GM19463 (cell line): ENCODE data around the gene KLF15.

Experiments
- ATAC-seq: cut with Tn5 transposase; IDR thresholded peaks from one replicate; pipeline ENCODE4 v1.9.1; 2021; ENCODE audit warnings: mild to moderate bottlenecking, moderate library complexity; ENCODE audit not compliant: unreplicated experiment

The KLF15 gene

GRCh38 chr3:126389794-126390146, 32.6 kb upstream of the KLF15 start:
- no peak for ATAC-seq

- peak; percentile 90 for ATAC-seq
Measured at GRCh38 chr3:126389112-126389793, 32.0 kb upstream of the KLF15 start.

GRCh38 chr3:126381966-126382365, 24.8 kb upstream of the KLF15 start:
- ATAC-seq: no peak

GRCh38 chr3:126380011-126380768, 23.0 kb upstream of the KLF15 start:
- ATAC-seq: no peak

GRCh38 chr3:126378341-126378751, 21.1 kb upstream of the KLF15 start:
- no peak for ATAC-seq

GRCh38 chr3:126377211-126377610, 20.0 kb upstream of the KLF15 start:
- no peak for ATAC-seq

- ATAC-seq: no peak
Measured at GRCh38 chr3:126376444-126376843, 19.2 kb upstream of the KLF15 start.

- ATAC-seq: no peak
Measured at GRCh38 chr3:126375835-126376331, 18.7 kb upstream of the KLF15 start.

GRCh38 chr3:126373682-126374601, 16.7 kb upstream of the KLF15 start:
- no peak for ATAC-seq

- ATAC-seq: no peak
Measured at GRCh38 chr3:126373146-126373613, 16.0 kb upstream of the KLF15 start.

GRCh38 chr3:126372413-126373145, 15.4 kb upstream of the KLF15 start:
- no peak for ATAC-seq

- no peak for ATAC-seq
Measured at GRCh38 chr3:126371096-126371705, 14.0 kb upstream of the KLF15 start.

- no peak for ATAC-seq
Measured at GRCh38 chr3:126370606-126371005, 13.4 kb upstream of the KLF15 start.

- no peak for ATAC-seq
Measured at GRCh38 chr3:126370055-126370454, 12.8 kb upstream of the KLF15 start.

GRCh38 chr3:126369490-126369889, 12.3 kb upstream of the KLF15 start:
- no peak for ATAC-seq

GRCh38 chr3:126367316-126367805, 10.2 kb upstream of the KLF15 start:
- ATAC-seq: no peak

GRCh38 chr3:126365351-126366277, 8.4 kb upstream of the KLF15 start:
- ATAC-seq: no peak

- peak; percentile 62 for ATAC-seq
Measured at GRCh38 chr3:126364731-126365301, 7.6 kb upstream of the KLF15 start.
